ENCODE results near the gene PDLIM5.

PDLIM5 gene

GRCh38 chr4:94559351-94559806, 107.6 kb downstream of the PDLIM5 start:
- DNase-seq (ENCODE audit: low read depth): no peak

GRCh38 chr4:94561249-94562024, 109.7 kb downstream of the PDLIM5 start:
- peak; percentile 83 for DNase-seq (ENCODE audit: low read depth)

- no peak for DNase-seq (ENCODE audit: low read depth)
Measured at GRCh38 chr4:94562285-94562684, 110.5 kb downstream of the PDLIM5 start.

DNA sequence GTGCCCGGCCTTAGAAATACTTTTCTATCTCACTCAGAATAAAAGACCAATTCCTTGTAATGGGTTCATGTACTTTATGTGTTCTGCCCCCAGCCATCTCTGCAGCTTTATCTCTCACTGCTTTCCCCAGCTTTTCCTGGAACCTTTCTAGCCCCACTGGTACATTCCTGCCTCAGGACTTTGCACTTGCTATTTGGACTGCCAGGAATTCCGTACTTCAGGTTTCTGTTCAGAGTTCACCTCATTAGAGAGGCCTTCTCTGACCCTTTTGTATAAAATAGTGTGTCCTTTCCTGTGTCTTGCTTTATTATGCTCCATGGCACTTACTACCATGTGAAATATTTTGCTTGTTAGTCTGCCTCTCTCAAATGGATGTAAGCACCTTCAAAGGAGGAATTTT, 112.5 kb downstream of the PDLIM5 start:
- DNase-seq (ENCODE audit: low read depth): no peak

DNA sequence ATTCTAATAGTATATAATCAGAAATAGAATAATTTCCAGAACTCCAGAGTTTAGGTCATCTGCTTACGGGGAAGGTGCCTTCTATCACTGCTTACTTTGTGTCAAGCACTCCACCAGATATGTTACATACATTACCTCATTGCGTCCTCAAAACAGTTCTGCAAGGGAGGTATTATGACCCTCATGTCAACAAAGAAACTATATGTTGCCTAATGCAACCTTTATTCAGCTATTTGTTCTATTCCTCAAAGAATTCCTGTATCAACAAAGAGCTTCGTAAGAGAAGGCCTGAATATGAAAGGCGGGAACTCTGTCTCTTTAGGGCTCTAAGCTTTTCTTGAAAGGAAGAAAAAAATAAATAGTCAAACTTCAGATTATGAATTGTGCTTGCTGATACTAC, 114.7 kb downstream of the PDLIM5 start:
- no peak for DNase-seq (ENCODE audit: low read depth)

DNA sequence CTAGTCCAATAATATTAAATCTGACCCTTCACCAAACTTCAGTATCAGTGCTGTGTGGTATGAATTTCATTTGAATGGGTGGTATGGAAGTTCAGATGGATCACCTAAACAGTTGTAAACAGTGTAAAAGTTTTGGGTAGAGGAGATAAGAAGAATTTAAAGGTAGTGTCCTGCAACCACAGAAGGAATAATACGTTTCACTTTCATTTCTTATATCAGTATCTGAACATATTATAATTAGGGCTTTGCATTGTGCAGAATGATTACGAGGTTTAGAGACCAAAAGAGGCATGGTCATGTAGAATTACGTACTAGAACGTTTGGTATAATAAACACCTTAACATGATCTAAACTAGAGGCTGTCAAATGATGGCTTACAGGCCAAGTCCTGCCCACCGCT, 116.1 kb downstream of the PDLIM5 start:
- no peak for DNase-seq (ENCODE audit: low read depth)

- no peak for DNase-seq (ENCODE audit: low read depth)
Measured at GRCh38 chr4:94570558-94570957, 118.8 kb downstream of the PDLIM5 start.

DNA sequence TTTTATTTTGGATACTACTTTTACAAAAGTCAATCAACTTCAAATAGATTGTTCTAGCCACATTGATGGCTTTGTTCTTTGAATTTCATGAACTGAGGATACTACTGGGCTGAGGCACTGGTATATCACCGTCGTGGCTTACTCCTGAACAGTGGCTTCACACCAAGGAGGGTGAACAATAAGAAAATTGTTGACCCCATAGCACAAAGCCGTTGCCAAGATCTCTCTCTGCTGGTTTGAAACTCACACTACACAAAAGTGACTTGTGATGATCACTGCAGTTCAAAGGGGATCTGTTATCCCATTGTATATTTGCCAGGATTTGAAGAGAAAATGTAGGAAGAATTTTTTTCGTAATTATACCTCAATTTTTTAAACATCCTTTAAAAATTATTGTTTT, 119.6 kb downstream of the PDLIM5 start:
- no peak for DNase-seq (ENCODE audit: low read depth)

- DNase-seq (ENCODE audit: low read depth): no peak
Measured at GRCh38 chr4:94571715-94572114, 120.0 kb downstream of the PDLIM5 start.

GRCh38 chr4:94574050-94574449, 122.3 kb downstream of the PDLIM5 start:
- no peak for DNase-seq (ENCODE audit: low read depth)

DNA sequence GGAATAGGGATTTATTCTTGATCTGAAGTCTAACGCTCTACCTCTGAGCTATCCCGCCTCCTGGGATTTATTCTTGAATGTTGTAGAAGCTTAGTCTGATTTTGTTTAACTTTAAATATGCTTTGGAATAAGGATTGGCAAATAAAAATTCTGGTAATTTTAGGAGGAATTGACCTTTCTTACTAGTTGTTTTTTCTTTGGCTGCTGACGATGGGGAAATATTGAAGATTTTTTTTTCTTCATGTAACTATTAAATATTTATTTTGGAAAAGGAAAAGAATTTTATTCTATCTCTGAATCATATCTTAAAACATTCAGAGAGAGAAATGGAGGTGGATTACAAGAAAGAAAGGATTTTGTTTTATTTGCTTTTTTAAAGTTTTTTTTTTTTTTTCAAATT, 122.9 kb downstream of the PDLIM5 start:
- DNase-seq (ENCODE audit: low read depth): no peak

DNA sequence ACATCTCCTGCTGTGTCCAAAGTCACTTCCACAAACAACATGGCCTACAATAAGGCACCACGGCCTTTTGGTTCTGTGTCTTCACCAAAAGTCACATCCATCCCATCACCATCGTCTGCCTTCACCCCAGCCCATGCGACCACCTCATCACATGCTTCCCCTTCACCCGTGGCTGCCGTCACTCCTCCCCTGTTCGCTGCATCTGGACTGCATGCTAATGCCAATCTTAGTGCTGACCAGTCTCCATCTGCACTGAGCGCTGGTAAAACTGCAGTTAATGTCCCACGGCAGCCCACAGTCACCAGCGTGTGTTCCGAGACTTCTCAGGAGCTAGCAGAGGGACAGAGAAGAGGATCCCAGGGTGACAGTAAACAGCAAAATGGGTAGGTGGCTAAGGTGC, 123.9 kb downstream of the PDLIM5 start:
- no peak for DNase-seq (ENCODE audit: low read depth)

- no peak for DNase-seq (ENCODE audit: low read depth)
Measured at GRCh38 chr4:94576210-94576609, 124.5 kb downstream of the PDLIM5 start.

GRCh38 chr4:94577136-94577535, 125.4 kb downstream of the PDLIM5 start:
- DNase-seq (ENCODE audit: low read depth): no peak

- DNase-seq (ENCODE audit: low read depth): no peak
Measured at GRCh38 chr4:94578195-94578594, 126.5 kb downstream of the PDLIM5 start.

GRCh38 chr4:94581766-94582165, 130.0 kb downstream of the PDLIM5 start:
- DNase-seq (ENCODE audit: low read depth): no peak

GRCh38 chr4:94582517-94582916, 130.8 kb downstream of the PDLIM5 start:
- peak; percentile 23 for DNase-seq (ENCODE audit: low read depth)

DNA sequence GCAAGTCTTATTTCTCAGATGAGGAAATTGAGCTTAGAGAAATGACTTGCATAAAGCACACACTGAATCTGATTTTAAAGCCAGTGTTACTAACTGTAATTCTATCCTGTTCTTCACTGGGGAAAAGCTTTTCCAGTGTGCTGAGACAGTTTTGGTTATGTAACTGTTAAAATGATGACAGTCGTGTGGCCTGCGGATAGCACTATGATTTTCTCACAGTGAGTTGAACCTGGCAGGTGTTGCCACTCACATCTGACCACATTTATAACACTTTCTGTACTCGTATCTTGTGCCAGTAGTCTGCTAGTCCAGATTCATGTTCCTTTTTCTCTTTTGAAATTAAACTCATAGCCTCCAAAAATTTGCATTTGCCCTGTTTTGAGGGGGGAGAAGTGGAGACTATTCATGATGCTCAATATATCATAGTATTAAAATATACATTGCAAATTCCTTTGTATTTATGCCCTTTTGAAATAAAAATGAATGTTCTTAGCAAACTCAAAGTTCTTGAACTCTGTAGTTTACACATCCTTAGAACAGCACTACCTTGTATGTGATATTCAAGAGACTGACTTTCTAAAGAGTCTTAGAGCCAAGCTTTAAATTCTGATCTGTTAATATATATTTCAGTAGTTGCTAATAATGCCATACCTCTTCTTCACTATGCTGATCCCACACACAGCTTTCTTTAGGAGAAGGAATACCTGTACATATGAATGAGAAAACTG, 132.3 kb downstream of the PDLIM5 start:
- no peak for DNase-seq (ENCODE audit: low read depth)

DNA sequence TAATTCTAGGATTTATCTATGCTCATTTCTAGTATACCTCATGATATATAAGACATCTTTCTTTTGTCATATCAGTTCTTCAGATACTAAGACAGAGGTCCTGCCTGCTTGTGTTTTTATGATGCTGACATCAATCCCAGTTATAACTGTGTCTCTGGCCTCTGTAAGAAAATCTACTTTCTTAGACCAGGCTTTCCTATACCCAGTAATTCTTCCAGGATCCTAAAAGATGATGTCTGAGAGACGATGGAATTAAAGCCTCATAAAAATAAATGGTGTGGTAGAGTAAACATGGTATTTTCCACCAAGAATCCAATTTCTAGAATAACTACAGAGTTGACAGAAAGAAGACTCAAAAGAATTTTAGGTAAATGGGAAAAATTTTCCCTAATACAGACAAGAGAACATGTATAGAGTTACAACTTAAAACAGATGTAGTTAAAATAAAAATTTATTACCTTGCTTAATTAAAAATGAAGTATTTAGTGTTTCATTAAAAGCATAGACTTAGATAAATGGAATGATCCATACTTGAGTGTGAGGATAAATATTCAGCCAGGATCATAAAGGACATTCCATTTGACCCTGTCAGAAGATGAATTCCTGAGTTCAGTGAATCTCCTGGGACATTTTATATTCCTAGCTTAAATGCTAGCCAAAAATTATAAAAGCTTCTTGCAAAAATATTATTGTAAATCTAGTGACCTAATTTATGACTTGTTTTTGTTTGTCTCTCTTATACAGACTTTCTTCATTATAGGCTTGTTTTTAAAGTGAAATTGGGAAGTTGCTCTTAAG, 137.4 kb downstream of the PDLIM5 start:
- DNase-seq (ENCODE audit: low read depth): no peak

DNA sequence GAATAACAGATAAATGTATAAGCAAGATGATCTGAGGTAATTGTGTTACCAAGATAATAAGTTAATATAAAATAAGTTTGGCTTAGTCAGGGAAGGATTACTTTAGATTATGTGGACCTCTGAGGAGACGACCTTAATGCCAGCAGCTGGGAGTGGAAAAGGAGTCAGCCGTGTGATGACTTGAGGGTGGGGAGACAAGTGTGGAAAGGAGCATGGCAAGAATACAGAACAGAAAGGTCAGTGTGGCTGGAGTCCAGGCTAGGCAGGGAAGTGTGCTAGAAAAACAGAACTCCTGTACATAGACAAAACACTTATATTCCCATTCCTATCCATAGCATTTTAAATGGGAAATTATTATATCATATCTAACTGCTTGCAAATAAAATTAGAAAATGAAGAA, 138.8 kb downstream of the PDLIM5 start:
- no peak for DNase-seq (ENCODE audit: low read depth)

- no peak for DNase-seq (ENCODE audit: low read depth)
Measured at GRCh38 chr4:94591289-94591688, 139.5 kb downstream of the PDLIM5 start.

DNA sequence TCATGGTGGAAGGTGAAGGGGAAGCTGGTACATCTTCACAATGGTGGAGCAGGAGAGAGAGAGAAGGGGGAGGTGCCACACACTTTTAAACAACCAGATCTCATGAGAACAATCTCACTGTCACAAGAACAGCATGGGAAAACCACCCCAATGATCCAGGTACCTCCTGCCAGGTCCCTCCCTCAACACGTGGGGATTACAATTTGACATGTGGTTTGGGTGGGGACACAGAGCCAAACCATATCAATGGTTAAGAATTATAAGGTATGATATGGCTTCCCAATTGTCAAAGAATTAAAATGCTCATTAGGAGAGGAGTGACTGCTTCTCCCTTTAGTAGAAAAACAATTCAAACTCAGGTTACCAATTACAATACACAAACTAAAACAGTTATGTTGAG, 143.3 kb downstream of the PDLIM5 start:
- DNase-seq (ENCODE audit: low read depth): no peak
